Activated effector memory CD4-positive, alpha-beta T cell treated with anti-CD3 and anti-CD28 coated beads, Interleukin-2, amount 50 U/mL, for 16 hours (primary cell): Measurements from ENCODE around the gene CDK6.
"Not testable (repeated sequence)": the region's sequence is repeated elsewhere in the genome, so short reads cannot be mapped to it uniquely, and the experiment has no call there.

Experiments used
- DNase-seq: peaks from one replicate; pipeline ENCODE4 v3.0.0-alpha.2; 2020

The CDK6 gene

DNA sequence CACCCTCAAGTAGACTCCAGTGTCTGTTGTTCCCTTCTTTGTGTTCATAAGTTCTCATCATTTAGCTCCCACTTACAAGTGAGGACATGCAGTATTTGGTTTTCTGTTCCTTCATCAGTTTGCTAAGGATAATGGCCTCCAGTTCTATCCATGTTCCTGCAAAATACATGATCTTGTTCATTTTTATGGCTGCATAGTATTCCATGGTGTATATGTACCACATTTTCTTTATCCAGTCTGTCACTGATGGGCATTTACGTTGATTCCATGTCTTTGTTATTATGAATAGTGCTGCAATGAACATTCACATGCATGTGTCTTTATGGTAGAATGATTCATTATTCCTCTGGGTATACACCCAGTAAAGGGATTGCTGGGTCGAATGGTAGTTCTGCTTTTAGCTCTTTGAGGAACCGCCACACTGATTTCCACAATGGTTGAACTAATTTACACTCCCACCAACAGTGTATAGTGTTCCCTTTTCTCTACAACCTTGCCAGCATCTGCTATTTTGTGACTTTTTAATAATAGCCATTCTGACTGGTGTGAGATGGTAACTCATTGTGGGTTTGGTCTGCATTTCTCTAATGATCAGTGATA is 79.0 kb downstream of the CDK6 start:
- DNase-seq: not testable (repeated sequence)

DNA sequence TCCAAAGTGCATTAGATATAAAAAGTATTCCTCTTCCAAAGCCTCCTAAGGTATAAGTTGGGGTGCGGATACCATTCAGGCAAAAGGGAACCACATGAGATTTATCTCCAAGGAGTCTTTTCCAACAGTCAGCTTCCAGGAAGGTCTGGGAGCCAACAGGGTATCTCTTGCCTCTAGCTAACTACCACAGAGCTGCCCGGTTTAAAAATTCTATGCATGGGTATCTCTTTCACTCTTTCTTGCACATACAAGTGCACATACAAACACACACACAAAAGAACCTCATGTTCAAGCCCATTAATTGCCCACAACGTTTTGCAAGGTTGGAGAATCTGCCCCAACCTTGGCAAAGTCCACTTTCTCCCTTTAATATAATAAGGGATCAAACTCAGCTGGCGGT is 80.7 kb downstream of the CDK6 start:
- no peak for DNase-seq

DNA sequence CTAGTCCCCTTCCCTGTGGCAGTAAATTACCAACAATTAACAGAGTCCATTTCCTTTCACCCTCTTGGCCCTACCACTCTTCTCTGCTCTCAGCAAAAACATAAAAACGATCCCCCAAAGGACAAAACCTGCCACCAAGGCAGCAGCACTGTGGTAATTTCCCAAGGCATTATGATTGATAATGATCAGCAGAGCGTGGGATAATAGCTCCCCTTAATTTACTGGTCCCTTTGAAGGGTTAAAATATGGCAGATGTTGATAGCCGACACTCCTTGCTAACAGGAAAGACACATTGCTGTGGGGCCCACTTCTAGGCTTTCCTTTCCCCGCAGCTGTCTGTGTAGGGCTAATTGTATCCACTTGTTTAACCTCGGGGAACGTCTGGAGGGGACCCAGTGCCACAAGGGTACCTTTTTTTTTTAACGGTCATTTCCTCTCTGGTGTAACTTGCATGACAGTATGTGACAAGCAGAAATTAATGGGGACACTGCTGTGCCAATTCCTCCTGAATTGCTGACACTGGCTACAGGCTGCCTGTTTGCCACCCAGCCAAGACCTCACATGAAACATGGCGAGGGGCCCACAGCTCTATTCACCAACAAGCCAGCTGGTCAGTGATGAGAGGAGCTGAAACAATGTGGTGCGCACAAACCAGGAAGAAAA is 81.3 kb downstream of the CDK6 start:
- DNase-seq: no peak

DNA sequence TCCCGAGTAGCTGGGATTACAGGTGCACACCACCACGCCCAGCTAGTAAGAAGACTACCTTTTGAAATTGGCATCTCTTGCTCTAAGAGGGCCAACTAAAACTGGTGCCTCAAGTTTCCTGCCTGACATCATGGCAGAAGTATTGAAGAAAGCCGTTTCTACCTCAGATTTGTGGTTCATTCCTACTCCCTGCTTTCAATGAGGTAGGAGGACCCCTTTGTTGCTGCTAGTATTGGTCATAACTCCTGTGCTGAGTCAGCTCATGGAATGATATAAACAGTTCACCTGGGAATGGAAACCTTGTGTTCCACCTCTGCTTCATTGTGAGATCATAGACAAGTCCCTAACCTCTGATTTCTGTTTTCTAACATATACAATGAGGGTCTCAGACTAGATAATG is 82.8 kb downstream of the CDK6 start:
- no peak for DNase-seq

DNA sequence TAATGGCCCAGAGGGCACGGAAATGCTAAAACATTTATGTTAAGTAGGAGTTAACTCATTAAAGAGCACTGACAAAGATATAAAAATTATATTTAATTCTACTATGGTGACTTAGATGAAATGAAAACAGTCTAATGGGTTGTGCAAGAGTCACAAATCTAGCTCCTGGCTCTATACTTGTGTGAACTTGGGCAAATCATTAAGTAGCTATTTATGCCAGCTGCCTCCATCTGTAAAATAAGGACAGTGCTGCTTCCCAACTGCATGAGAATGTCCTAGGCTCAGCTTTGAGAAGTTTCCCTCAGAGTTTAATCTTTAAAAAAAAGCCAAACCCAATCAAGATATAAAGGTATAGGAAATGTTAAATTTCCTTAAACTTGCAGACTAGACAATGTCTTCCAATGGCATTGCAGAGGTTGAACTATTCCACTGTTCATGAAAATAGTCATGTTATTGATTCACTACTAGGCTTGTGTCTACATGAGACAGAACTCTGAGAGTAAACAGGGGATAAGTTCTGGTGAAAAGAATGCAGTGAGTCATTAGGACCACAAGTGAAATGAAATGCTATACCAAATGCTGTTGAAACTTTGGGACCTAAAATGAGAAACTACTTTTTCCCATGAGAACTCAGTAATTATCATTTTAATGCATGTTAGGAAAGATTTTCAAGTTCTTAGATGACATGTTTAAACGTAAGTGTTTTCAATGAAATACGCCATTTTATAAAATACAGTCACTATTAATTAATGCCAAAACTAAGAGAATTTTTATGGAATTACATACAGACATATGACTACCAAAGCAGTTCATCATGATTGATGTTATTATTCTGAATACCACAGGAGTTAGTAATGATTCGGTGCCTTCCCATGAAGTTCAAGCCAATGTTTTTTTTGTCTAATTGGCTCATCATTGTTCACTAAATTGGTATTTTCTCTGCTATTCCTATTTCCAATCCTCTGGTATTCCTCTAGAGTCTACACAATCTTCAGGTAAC is 84.2 kb downstream of the CDK6 start:
- DNase-seq: no peak

DNA sequence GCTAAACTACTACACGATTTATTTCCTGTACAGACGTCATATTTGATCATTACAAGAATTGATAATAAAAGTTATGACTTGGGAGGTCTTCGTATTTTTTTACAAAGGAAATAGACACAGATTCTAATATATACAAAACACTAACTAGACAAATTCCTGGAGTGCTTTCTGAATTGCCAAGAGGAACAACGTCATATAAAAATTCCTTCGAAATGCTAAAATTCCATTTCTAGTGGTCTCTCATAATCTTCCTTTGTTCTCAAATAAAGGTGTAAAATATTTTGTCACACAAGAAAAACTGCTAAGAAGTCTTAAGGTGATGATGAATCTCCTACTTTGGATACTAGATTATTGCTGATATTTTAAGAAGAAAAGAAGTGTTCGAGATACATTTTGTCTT is 85.4 kb downstream of the CDK6 start:
- no peak for DNase-seq

DNA sequence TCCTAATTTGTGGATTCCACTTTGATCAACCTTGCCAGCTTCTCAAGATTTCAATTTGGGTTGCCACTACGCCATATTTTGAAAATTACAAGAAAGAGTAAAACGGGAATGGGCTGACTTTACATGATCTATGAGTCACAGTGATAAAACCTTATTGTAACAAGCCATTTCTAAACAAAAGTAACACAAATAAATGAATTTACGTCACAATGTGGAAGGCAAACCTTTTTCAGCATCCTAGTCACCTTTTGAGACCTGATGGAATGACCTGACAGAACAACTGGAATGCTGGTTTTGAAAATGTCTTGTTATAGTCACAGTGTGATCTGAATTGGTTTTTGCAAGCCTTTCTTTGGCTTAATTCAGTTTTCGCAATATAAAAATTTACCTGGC is 85.9 kb downstream of the CDK6 start:
- no peak for DNase-seq

DNA sequence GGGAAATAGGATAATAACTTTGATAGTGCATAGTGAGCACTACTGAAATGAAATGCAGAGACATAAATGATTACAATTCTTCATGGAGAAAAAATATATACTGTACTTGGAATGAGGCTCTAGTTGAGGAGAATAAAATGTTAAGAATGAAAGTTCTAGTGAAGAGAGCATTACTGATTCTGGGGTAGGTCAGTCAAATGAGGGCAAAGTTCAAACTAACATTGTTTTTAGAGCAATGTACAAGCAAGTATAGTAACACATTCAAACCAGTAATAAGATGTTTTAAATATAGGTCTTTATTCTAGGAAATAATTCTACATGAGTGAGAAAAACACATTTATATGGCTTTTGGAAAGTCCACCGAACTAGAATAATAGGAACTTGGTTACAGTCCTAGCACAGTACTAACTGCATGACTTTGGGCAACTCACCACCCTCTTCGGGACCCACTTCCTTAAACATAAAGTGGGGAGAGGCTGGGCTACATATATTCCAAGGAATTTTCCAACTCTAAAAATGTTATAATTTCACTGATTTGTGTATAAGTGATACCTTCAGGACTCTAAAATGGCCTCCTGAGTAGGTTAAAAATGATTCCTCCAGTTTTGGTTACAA is 86.4 kb downstream of the CDK6 start:
- DNase-seq: no peak

DNA sequence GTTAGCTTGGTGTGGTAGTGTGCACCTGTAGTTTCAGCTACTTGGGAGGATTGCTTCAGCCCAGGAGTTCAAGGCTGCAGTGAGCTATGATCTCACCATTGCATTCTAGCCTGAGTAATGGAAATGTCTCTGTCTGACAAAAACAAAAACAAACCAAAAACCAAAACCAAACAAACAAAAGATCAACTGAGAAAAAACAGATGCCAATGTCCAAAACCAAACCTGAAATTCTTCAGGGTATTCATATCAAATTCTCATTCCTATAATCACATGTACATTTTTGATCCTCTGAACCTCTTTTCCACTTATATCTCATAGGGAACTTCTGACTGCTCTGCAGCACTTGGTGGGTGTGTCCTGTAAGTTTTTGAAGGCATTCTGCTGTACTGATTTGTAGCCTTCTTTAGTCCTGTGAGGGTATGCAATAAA is 87.0 kb downstream of the CDK6 start:
- DNase-seq: no peak

DNA sequence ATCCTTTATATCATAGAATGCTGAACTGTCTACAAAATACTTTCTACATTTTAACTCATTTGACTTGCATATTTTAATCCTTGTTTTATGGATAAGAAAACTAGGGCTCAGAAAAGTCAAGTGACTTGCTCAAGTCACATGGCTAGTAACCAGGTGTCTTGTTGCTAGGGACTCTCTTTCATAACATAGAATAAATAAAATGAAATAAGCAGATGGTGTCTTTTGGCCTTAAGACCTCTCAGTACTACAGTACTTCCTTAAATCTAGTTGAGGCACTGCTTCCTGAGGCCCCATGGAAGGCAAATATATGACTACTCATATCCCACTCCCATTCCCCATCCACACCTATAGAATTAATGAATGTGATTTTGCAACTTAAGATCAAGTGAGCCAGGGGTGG is 87.9 kb downstream of the CDK6 start:
- no peak for DNase-seq

DNA sequence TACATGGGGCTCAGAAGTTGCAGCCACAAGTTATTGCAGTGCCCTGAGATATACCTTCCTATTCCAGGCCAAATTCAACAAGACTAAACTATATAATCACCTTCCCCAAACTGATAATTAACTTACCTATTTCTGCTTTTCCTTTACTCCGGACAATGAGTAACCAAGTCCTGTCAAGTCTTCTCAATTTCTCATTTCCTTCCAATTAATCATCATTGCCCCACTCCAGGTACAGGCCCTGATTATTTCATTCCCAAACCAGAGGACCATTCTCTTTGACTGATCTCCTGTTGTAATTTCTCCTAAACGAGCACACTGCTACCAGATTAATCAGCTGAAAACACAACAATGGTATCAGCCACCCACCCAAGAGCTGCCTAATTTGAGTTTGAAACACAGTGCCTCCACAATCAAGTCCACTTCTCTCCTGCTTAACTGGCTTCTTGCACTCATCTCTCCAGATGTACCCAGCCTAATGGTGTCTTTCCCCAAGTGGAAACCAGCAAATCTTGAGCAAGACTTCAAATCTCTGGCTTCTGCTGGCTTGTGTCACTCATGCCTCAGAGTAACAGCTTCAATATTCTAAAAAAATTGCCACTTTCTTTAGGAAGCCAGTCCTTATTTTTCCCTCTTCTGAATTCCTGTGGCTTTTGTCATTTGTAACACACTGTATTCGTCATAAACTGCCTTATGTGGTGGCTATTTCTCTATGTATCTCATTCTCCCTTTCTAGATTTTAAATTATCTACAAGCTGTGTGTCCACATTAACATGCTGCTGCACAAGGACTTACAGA is 89.1 kb downstream of the CDK6 start:
- DNase-seq: no peak

DNA sequence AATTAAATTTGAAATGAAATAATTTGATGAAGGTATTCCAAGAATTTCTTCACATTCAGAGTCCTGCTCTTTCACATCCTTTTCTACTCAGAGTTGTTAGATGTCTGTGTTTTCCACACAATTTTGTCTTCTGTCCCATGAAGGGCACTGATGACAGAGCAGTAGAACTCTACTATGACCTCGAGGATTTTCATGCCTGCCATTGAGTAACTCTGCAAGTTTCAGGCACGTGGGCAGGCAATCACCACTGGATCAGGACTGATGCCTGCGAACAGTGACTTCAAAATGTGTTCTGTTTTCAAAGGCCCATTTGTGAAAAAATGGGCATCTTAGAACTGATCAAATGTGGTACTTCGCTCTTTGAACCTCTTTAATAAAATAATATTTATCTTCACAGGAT is 91.1 kb downstream of the CDK6 start:
- no peak for DNase-seq

DNA sequence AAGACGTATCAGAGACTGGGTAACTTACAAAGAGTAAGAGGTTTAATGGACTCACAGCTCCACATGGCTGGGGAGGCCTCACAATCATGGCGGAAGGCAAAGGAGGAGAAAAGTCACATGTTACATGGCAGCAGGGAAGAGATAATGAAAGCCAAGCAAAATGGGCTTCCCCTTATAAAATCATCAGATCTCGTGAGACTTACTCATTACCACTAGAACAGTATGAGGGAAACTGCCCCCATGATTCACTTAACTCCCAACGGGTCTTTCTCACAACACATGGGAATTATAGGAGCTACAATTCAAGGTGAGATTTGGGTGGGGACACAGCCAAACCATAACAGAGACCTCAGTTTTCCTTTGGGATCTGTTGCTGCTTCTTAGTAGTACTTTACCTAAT is 92.2 kb downstream of the CDK6 start:
- not testable (repeated sequence) for DNase-seq

DNA sequence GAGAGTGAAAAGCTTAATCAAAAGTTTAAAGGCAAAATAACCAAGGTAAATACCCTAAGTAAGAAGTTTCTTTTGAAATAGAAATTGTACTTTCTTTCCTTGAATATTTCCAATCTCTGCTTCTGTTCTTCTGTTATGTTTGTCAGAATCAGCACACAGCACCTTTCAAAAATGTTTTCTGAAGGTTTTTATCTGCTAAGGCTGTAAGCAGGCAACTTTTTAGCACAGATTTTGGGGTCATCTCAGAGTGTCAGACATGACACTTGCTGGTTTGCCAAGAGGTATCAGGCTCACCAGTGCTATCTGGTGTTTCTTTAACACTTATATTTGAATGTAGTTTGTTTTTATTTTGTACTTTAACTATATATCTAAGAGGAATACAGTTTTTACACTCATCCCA is 94.2 kb downstream of the CDK6 start:
- DNase-seq: no peak

DNA sequence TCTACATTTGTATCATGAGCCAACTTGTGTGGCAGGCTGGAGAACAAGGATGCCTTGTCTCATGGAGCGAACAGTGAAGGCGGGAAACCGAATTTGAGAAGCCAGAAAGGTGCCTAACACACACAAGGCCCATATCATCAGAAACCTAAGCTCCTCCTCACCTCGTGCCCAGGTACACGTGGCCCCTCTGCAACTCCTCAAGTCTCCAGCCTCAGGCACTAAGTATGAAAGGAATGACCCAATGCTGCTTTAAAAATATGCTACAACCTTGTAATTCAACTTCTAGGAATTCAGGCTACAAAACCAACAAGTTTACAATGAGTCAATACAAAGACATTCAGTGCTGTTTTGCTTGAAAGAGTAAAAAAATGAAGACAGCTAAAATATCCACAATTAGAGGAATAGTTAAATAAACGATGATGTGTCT is 95.7 kb downstream of the CDK6 start:
- DNase-seq: no peak

DNA sequence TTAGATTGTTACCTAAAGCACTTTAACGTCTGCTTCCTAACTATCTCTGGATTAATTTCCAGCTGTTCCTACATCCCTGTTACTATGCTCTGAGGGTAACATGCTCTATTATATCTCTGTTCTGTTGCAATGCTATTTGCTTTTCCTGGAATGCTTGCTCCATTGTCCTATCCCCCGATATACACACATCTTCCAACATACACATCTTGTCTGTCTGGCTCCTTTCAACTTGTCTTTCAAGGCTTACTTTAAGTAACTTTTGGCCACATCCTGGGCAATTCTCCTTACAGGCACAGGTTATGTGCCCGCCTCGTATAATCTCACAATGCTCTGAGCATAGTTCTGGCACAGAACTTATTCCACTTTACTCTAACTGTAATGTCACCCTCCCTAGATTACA is 96.2 kb downstream of the CDK6 start:
- no peak for DNase-seq

DNA sequence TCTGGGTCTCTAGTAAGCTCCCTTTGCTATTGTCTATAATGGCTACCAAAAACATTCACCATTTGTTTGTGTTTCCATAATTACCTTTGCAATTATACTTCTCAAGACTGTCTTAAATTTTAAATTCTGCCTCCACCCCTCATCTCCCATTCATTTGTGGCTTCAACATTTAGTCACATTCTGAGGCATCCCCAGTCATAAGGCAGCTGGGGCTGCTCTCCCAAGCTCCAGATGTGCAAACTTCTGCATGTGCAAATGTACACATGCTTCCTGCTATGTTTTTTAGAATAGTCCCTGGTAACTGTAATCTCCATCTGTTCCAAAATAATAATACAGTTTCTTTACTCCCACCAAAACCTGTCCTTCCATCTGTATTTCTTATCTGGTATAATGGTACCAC is 97.3 kb downstream of the CDK6 start:
- no peak for DNase-seq

DNA sequence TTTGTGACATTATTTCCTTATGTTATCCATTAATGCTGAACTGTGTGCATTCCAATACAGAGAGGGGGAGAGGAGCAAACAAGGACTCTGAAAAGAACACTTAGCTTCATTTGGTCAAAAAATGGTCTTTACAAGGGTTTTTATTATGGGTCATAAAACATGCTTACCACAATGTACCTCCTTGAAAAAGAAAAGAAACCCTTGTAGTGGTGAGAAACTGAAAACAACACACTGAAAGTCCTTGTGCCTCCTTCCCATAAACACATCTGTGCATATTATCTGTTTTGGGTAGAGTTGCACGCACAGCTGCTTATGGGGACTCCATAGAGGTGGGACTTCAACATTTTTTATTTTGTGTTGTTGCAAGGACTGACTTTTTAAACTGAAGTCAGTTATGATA is 98.7 kb downstream of the CDK6 start:
- DNase-seq: no peak

DNA sequence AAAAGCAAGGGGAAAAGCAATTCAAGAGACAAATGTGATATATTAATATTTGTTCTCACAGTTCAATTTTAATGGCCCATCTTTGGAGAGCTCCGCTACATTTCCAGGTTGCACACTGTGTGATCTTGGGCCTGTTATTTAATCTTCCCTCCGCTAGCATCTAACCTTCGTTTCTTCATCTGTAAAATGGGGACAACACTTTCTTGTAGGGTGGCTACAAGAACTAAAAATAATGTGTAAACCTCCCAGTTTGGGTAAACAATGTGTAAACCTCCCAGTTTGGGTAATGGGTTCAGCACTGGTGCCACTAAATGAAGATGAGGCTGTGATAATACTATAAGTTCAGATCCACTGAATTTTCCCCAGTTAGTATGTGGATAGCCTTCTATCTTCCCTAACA is 99.5 kb downstream of the CDK6 start:
- DNase-seq: no peak

DNA sequence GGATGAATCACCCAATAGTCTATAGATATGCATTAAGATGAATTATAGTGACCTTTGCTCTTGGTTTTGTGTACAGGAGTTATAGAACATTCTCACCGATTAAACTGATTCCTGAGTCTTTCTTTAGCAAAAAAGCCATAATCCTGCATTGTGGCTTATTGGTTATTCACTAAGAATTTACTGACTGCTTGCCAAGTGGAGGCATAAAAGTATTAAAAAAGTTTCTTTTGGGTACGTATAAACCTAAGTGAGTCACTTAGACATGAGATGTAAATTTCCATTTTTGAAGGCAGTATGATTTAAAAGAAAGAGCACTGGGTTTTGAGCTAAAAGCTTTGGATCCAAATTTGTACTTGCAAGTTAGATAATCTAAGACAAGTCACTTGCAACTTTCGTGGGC is 100.7 kb downstream of the CDK6 start:
- no peak for DNase-seq

DNA sequence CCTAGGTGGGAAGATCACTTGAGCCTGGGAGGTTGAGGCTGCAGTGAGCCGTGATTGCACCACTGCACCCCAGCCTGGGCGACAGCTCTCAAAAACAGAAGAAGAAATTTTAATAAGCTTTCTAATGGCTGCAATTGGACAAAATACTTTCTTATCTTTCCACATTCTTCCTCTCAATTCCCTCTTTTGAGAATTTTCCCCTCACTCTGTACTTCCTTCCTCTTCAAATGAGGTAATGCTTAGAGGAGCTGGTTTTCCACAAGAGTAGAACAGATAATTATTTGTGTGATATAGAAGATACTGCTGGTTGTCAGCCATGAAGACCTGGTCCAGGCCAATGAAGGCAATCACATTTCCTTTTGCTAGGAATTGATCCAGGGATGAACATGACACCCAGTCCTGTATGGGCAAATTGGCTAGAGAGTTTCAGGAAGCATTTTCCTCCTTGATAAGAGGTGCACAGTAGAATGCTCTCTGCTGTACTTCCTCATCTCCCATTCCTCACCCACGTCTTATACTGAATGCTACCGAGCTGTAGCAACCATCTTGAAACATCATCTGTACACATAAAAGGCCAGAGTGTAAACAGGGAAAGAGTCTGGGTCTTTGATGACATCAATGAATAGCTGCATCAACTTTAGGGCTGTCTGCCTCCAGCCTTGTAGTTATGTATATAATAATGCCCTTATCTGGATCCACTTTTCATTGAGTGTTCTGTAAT is 103.9 kb downstream of the CDK6 start:
- no peak for DNase-seq
